ENCODE data around the gene ECHDC3.
A peak's percentile ranks its signal among the peaks of the same experiment; 100 is the strongest.

ECHDC3 gene

DNA sequence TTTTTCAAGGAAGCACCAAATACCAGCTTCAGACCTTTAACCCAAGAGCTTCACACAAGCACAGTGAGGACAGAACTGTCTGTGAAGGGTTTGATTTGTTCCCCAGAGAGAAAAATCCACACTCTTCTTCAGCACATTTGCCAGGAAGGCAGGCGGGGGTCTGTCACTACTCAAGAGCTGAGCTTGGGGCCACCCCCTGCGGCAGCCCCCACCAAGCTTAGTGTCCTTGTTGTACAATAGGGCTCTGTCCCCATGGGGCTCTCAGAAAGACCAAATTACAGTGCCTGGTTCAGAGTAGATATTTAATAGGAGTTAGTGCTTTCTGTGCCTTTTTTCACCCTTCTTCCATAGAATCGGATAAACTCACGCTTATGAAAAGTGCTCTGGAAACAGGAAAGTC, 12.4 kb downstream of the ECHDC3 start:
- no peak for DNase-seq

DNA sequence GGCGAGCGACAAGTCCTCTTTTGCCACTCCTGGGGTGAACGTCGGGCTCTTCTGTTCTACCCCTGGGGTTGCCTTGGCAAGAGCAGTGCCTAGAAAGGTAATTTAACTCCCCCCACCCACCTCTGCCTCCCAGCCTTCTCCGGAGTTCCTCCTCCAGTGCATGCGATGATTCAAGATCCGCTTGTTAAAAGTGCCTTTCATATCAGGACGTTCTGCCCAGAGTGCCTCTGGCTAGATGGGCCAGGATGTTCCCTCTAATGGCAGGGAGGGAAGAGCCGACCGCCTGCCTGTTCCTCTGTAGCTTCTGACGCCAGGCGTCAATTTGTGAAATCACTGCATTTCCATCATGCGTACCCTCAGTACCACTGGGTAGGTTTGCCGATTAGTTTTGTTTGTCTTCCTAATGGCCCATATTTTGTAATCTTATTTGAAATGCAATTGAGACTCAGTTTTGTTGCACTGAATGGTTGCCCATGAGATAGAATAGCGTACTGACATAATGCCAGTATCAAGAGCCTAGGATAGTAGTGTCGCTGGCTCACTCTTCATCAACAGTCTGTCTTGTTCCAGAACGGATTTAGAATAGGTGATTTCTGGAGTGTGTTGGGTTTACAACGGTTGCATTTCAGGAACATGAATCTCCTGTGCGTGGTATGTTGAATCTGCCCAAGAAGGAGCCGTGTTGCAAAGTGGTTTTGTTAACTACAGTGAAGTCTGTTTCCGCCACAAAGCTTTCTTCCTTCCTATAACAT, 13.5 kb downstream of the ECHDC3 start:
- DNase-seq, result no peak

DNA sequence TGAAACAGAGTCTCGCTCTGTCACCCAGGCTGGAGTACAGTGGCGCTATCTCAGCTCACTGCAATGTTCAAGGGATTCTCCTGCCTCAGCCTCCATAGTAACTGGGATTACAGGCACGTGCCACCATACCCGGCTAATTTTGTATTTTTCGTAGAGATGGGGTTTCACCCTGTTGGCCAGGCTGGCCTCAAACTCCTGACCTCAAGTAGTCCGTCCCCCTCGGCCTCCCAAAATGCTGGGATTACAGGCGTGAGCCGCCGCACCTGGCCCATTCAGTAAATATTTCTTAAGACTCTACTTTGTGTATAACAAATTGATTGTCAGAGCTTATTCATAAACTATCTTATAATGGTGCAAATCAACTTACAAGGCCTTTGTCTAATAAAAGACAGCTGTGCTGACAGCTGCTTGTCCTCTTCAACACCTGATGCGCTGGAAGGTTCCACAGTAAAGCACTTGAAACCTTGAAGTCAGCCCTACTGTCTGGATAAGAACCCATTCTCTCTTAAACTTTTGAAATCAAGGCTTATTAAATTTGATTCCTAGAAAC, 14.7 kb downstream of the ECHDC3 start:
- no peak for DNase-seq

DNA sequence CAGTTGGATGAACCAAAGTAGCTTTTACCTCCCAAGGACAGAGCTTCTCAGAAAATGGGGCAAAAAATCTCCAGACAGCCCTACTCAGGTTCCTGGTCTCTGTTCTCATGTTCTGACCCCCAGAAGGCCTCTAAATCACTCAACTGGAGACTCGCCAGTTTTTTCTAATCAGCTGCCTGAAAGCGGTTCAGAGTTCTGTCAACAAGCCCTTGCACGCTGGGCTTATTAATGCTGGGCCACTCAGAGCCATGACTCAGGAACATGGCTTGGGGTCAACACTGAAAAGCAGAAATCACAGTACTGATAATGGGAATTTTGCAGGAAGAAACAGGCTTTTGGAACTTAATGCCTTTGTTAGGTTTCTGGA, 15.3 kb downstream of the ECHDC3 start:
- no peak for DNase-seq

DNA sequence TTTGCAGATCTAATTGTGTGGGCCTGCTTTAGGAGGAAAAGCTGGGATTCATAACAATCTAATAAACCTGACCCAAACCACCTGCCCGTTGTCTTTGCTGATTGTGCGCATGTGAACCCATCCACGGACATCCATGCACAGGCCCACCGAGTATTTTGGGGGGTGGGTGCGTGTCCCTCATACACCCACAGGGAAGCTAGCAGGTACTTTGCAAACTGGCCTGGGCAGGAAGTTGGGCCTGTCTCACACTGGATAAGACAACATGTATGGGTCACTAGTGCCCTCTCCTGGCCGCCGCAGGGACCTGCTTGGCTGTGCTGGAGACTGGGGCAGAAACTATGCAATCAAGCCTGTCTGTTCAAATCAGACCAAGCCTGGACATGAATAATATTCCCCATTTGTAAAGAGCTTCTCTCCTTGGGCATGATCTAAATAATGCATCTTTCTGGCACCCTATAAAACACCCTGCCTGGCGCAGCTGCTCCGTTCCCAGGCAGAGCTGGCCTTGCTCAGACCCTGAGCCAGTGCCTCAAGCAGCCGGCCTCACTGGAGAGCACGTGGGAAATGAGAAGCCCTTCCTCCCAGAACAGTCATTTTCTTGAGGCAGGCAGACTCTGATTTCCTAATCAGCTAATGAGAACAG, 15.8 kb downstream of the ECHDC3 start:
- peak; percentile 67 to 73 for DNase-seq

DNA sequence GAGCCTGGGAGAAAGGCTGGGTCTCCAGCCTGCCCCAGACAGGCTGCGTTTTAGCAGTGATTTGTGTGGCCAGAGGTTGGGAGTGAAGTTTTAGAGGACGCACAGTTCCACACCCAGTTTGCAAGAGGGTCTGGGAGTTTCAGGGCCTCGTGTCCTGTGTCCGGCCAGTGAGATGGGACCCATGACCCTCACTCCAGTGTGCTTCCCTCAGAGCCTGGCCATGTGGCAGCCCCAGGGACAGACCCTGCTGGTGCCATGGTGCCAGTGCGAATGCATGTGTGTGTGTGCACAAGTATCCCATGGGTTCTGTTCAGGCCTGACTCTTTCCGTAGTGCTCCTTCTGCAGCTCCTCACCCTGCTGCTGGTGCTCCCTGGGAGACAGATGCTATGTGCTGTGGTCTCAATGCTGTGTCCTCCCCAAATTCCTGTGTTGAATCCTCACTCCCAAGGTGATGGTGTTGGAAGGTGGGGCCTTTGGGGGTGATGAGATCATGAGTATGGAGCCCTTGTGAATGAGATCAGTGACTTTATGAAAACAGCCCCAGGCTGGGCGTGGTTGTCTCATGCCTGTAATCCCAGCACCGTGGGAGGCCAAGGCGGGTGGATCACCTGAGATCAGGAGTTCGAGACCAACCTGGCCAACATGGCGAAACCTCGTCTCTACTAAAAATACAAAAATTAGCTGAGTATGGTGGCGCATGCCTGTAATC, 16.5 kb downstream of the ECHDC3 start:
- no peak for DNase-seq

DNA sequence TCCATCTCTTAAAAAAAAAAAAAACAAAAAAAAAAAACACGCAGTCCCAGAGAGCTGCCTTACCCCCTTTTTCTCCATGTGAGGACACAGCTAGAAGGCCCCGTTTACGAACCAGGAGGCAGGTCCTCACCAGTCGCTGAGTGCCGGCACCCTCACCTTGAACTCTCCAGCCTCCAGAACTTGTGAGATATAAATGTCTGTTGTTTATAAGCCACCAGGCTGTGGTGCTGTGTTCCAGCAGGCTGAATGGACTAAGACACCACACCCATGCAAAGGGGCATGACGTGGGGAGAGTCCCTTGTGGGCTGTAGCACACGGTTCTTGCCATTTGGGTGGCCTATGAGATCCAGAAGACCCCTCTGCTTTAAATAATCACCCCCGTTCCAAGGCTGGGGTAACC, 17.2 kb downstream of the ECHDC3 start:
- no peak for DNase-seq

DNA sequence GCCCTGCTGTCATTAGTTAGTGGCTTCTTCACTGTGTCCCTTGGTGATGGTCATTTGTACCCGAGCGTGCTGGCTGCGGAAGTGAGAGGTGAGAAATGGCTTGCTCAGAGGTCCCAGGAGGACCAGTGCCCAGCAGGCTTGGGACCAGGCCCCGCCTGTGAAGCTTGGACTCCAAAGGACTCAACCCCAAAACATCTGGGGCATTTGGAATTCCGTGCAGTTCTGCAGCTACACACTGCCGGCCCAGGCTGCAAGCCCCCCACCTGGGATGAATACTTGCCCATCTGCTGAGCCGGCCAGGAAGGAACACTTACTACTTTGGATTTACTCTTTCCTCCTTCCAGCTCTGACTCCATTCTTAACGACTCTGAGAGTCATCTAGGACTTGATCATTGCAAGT, 18.0 kb downstream of the ECHDC3 start:
- DNase-seq, result no peak

DNA sequence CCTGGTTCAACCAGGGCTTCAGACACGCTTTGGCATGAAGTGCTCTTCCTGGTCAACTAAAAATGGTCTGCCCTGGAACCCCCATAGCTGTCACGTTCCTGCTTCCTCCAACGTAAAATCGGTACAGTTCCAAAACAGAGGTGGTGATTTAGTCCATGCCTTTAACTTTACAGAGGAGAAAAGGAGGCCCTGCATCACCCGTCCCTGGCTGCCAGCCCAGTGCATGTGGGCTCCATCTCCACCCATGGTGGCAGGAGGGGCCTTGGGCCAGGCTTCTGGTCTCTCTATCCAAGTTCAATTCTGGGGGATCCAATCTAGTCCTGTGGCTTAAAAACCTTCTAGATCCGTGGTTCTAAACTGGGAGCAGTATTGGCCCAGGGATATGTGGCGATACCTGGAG, 18.7 kb downstream of the ECHDC3 start:
- no peak for DNase-seq

DNA sequence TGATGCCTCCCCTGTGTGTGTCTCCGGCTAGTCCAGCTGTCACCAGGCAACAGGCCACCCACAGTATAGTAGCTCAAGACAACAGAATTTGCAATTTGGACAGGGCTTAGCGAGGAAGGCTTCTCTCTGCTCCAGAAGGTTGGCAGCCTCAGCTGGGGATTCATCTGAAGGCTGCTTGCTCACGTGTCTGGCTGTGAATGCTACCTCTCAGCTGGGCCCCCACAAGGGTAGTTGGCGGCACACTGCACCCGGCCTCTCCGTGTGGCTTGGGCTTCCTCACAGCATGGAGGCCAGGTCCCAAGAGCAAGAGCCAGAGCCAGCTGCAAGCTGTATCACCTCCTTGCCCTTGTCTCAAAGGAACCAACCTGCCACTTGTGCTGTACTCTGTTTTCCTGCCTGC, 19.2 kb downstream of the ECHDC3 start:
- no peak for DNase-seq

DNA sequence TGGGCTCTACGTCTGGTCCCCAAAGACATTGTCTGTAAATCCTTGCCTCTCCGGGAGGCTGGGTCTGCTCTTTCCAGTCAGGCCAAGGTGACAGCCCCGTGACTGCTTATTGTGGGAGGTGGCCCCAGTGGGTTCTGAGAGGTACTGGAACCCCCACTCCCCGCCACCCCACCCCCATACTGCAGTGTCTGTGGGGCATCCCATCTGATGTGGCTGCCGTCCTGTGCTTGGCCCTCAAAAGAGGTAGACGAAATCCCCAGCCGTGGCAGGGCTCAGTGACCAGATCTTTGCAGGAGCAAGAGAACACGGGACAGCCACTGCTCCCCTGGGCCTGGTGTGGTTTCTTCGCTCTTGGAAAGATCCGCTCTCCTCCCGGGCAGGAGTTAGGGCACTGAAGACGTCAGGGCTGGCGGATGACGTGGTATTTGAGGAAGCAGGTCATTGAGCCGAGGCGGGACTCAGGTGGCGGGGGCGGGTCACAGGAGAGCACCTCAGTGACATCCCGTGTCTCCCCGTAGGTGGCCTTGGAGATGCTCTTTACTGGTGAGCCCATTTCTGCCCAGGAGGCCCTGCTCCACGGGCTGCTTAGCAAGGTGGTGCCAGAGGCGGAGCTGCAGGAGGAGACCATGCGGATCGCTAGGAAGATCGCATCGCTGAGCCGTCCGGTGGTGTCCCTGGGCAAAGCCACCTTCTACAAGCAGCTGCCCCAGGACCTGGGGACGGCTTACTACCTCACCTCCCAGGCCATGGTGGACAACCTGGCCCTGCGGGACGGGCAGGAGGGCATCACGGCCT, 20.7 kb downstream of the ECHDC3 start:
- no peak for DNase-seq

DNA sequence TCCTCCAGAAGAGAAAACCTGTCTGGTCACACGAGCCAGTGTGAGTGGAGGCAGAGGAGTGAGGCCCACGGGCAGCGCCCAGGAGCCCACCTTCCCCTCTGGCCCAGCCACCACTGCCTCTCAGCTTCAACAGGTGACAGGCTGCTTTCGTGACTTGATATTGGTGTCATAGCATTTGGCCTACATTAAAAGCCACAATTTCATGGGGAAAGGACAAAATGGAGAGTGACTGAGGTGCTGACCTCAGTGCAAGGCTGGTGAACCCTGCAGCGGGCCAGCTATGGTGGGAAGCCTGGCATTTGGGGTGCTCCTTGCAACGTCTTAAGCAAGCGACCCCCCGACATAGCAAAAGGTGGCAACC, 21.3 kb downstream of the ECHDC3 start:
- no peak for DNase-seq

DNA sequence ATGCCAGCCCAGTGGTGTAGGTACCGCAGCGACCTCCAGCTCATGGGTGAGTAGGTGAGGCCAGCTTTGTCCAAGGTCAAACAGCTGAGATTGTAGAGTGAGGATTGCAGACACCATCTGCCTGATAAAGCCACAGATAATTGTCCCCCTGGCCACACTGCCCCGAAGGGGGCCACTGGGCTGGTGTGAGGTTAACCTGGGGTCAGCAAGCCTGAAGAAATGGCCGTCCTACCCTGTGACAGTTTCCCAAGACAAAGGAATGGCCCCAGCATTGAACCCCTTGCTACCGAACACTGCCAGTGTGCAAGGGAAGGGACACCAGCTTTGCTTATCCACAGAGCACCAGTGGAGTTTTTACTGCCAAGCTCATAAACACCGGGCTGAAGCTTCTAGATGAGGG, 23.0 kb downstream of the ECHDC3 start:
- no peak for DNase-seq

DNA sequence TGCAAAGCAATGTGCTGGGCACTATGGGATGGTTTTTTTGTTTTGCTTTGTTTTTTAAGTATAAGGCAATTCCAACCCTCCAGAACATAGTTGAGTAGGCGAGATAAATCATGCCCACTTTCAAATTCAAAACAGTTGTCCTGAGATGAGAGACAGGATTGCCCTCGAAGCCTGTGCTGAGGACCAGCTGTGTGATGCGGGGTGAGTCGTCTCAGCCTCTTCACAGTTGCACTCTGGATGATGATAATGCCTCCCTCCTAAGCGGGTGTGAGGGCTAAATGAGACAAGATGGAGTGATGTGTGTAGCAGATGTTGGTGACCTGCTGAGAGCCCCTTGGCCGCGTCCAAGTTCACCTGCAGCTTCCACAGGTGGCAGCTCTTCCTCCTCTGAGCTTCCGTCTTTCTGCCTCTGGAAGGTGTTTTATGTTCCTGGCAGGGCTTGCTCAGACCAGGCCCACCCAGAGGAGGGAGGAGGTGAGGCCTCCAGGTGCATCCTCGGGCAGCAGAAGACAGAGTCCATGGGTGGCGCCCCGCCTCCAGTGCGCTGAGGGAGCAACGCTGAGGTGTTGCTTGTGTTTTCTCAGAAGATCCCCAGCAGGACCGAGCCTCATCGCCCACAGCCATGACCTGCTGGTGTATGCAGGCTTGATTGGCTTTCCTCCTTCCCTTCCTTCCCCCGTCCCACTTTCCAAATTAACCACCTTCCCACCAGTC, 30.6 kb downstream of the ECHDC3 start:
- DNase-seq, result no peak

DNA sequence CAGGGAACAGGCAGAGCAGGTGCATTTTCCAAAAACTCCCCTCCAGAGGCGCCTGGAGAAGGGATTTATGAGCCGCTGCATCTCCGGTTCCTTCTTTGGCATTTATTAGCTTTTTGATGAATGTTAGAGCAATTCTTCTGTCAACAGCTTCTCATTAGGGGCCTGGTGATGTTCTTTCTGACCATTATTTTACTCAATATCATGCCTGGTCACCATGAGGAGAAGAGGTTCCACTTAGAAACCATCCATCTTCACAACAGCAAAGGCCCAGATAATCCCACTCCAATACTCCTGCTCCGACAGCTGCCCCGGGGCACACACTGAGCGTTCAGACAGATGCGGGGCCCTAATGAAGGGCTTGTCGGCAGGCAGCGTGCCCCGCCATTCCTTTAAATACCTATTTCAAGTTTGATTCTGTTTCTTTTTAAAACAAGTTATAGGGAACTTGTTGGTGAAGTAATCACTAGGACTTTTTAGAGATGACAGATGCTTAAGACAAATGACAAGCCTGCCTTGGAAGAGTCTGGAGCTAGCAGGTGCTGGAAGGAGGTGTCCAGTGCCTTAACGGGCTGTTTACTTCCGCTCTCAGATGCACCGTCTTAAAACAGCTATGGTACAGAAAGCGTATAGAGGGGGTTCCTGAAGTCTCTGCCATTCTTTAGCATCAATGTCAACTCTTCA, 31.7 kb downstream of the ECHDC3 start:
- DNase-seq, result no peak

DNA sequence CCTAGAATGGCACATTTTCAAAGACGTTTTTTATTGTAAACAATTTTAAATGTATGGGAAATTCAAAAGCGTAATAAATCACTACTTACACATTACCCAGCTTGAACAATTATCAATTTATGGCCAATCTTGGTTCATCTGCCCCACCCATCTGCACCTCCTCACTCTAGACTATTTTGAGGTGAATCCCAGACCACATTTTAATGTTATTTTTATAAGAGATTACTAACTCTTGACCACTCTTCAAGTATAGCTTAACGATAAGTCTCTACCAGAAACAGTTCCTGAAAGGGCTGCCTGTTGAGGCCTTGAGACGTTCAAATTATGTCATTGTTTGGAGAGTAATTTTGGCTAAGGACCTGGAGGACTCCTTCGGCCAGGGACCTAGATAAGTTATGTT, 33.2 kb downstream of the ECHDC3 start:
- no peak for DNase-seq

DNA sequence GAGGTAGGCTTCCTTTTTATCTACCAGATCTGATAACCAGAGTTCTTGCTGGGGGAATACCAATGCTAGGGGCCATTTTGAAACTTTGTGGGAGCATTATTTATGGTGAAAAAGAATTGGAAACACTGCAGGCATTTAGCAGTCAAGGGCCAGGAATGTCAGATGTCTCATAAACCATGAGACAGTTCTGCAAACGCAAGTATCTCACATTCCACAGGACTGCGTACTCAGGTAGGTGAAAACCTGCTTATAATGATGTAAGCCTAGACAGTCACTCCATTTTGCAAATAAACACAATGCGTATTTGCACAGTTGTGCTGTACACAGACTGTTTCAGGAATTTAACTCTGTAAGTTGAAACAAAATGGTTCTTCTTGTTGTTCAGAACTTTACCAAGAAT, 33.9 kb downstream of the ECHDC3 start:
- DNase-seq, result no peak

DNA sequence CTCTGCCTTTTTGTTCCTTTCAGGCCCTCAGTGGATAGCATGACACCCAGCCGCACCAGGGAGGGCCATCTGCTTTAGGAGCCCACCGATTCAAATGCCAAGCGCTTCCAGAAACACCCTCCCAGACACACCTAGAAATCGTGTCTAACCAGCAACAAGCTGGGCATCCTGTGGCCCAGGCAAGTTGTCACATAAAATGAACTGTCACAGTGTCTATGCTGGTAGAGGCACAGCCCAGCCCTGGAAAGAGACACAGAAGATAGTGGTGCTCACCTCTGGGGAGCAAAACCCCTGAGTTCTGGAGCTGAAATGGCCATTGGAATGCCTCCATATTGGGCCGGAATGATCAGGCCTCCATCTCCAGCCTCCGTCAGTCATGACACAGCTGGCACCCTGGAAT, 38.9 kb downstream of the ECHDC3 start:
- no peak for DNase-seq

DNA sequence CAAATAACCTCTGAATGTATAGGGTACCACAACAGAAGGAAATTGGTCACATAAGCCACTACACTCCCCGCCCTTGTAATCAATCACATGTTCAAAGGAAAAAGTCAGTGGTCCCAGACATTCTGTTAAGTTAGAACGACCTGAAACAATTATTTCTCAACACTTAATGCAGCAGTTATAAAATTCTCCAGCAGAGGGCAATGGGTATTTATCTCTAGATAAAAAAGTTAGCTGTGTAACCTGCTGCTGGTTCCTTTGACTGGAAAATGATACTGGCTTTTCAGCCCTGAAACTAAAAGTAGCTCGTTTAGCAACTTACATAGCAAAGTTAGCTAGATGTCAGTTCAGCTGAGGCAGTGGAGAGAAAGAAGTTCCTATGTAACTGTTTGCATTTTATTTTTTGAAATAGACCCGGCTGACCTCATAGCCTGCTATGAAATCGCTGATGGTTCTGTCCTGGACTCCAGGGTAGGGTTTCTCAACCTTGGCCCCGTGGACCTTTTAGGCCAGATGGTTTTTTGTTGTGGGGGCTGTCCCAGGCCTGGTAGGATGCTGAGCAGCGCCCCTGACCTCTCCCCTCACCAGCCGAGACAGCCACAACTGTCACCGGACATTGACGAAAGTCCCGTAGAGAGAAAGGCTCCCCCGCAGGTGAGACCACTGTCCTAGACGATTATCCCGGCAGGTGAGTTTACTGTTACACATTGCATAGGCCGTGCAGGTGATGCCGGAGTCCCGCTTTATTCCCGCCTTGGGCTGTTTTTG, 40.8 kb downstream of the ECHDC3 start:
- DNase-seq, result peak; percentile 35 to 65

DNA sequence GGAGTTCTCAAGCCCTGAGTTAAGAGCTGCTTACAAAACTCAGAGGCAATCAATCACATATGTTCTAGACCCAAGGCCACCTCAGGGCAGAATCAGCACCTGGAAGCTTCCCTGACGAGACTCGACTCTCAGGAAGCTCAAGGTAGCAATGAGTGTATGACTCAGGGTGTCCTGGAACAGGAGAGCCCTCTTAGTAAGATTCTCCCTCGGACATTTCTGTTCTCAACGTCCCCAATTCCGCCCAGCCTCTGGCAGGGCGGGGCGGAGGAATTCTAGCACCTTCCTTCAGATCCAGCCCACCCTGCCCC, 41.3 kb downstream of the ECHDC3 start:
- DNase-seq, result no peak

DNA sequence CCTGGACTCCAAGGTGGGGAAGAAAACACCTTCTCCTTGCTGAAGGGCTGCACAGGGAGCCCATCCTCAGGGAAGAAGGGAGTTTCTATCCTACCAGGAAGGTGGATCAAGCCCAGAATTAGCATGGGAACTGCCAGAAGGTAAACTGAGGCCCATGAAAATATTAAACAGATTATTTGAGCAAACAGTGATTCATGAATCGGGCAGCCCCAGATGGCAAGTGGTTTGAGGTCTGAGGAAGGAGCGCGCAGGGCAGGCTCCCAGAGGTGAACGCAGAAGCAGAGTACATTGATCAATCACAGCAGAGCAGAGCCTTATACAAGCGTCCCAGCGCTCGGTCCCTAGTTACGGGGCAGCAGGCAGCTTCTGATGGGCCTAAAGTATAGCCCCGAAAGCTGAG, 45.2 kb downstream of the ECHDC3 start:
- no peak for DNase-seq
